Memory B cell (primary cell): ENCODE measurements around the gene RGPD3.
"Not testable (repeated sequence)": the region's sequence is repeated elsewhere in the genome, so short reads cannot be mapped to it uniquely, and the experiment has no call there.

Experiments used
- ATAC-seq: fragments of 150-1000 bp; cut with Tn5 transposase; 2 replicates; pipeline ENCODE4 v1.10.0; 2021; ENCODE audit warnings: low read depth, mild to moderate bottlenecking, moderate library complexity
- DNase-seq, 2 donors: peaks; one replicate each; pipeline ENCODE4 v3.0.0; 2022; ENCODE audit warnings: low spot score in 2 of 2
- H3K27ac Mint-ChIP-seq: one replicate; pipeline ENCODE4 v1.8.0; 2022; ENCODE audit warnings: mild to moderate bottlenecking, moderate library complexity, mixed read lengths
- H3K27me3 Mint-ChIP-seq: one replicate; pipeline ENCODE4 v1.8.0; 2022; ENCODE audit warnings: mixed read lengths
- H3K36me3 Mint-ChIP-seq: one replicate; pipeline ENCODE4 v1.8.0; 2022; ENCODE audit warnings: mild to moderate bottlenecking, mixed read lengths
- H3K4me1 Mint-ChIP-seq: one replicate; pipeline ENCODE4 v1.8.0; 2022; ENCODE audit warnings: mixed read lengths
- H3K4me3 Mint-ChIP-seq: one replicate; pipeline ENCODE4 v1.8.0; 2022; ENCODE audit warnings: mild to moderate bottlenecking, moderate library complexity, mixed read lengths
- H3K9me3 Mint-ChIP-seq: one replicate; pipeline ENCODE4 v1.8.0; 2022; ENCODE audit warnings: mixed read lengths

Gene RGPD3

DNA sequence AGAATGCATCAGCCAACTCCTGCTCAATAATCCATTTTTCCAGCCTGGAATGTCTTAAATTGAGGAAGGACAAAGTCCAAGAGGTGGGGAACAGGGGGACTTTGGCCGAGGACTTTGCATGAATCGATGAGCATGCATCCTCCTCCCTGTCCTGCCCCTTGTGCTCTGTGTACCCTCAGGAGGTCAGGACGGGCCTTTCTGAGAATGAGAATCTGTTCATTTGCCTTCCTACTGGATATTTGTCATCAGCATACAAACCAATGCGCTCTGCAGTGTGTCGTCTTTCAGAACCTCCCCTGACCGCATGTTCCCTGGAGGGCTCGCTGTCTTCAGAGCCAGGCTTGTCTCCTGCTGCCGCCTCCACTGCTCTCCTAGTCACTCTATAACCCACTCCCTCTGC, 83.7 kb downstream of the RGPD3 start:
- not testable (repeated sequence) for H3K36me3 Mint-ChIP-seq, H3K4me1 Mint-ChIP-seq, ATAC-seq, H3K27ac Mint-ChIP-seq, H3K4me3 Mint-ChIP-seq, H3K9me3 Mint-ChIP-seq, DNase-seq, H3K27me3 Mint-ChIP-seq

DNA sequence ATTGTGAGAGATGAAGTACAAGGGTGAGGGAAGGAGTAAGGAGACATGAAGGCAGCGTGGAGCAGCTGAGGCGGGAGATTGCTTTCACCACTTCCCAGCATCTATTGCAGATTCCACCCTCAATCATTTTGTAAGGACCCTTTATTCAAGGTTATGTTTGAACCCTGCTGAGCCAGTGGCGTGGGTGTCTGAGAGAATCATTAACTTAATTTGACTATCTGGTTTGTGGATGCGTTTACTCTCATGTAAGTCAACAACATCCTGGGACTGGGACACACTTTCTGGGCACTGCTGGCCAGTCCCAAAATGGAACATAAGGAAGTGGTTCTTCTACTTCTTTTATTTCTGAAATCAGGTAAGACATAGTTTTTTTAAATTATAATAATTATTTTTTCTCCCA, 86.3 kb downstream of the RGPD3 start:
- not testable (repeated sequence) for H3K27me3 Mint-ChIP-seq, H3K4me3 Mint-ChIP-seq, H3K27ac Mint-ChIP-seq, ATAC-seq, H3K9me3 Mint-ChIP-seq, H3K36me3 Mint-ChIP-seq, DNase-seq, H3K4me1 Mint-ChIP-seq

GRCh38 chr2:106379567-106379966, 88.6 kb downstream of the RGPD3 start:
- not testable (repeated sequence) for H3K9me3 Mint-ChIP-seq, ATAC-seq, H3K4me1 Mint-ChIP-seq, H3K4me3 Mint-ChIP-seq, DNase-seq, H3K27ac Mint-ChIP-seq, H3K27me3 Mint-ChIP-seq, H3K36me3 Mint-ChIP-seq

- ATAC-seq = peak; percentile 87
- not testable (repeated sequence) for H3K4me3 Mint-ChIP-seq, DNase-seq, H3K9me3 Mint-ChIP-seq, H3K27me3 Mint-ChIP-seq, H3K36me3 Mint-ChIP-seq, H3K27ac Mint-ChIP-seq, H3K4me1 Mint-ChIP-seq
Measured at GRCh38 chr2:106369182-106369581, 99.0 kb downstream of the RGPD3 start.

DNA sequence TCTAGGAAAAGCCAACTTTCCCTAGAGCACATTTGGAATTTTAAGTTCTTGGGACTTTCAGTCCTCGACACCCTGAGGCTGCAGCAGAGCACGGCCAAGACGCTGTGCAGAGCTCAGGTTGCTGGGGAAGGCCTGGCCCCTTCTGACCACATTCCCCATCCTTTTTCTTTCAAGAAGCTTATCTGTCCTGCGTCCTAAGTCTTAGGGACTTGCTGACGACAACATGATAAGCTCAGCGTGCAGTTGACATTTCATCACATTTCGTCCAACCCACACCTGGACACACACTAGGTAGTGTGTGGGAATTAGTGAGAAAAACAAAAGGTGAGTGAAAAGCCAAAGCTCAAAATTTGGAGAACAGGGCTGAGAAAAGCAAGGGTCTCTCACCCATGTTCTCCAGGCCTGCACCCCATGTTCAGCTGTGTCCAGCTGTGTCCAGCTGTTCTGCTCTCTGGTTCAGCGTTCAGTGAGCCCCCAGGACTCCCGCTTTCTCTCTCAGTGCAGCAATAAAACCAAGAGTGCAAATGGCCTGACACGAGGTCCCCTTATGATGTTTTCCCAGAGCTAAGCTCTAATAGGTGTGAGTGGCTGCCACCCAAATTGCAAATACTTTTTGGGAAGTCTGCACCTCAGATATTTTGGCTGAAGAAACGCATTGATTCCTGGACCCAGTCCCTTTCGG, 101.9 kb downstream of the RGPD3 start:
- DNase-seq = no peak
- ATAC-seq = no peak
- Mint-ChIP-seq H3K27me3 (no peaks in the 10 kb centered on the region), H3K36me3 (no peaks in the 10 kb centered on the region), H3K9me3 (no peaks in the 10 kb centered on the region), H3K4me1 (no peaks in the 10 kb centered on the region), H3K4me3 (no peak overlapping the region), H3K27ac (no peak overlapping the region)

- H3K9me3 Mint-ChIP-seq = no peaks in the 10 kb centered on the region
- H3K4me3 Mint-ChIP-seq = no peak overlapping the region
- DNase-seq = no peak
- ATAC-seq = no peak
- no peaks in the 10 kb centered on the region for H3K27me3 Mint-ChIP-seq
- H3K36me3 Mint-ChIP-seq = no peaks in the 10 kb centered on the region
- H3K4me1 Mint-ChIP-seq = no peaks in the 10 kb centered on the region
- H3K27ac Mint-ChIP-seq = no peak overlapping the region
Measured at GRCh38 chr2:106363791-106364190, 104.4 kb downstream of the RGPD3 start.

- no peak for DNase-seq
- Mint-ChIP-seq H3K4me1 (no peaks in the 10 kb centered on the region), H3K36me3 (no peaks in the 10 kb centered on the region), H3K9me3 (no peaks in the 10 kb centered on the region), H3K4me3 (no peak overlapping the region), H3K27ac (no peak overlapping the region), H3K27me3 (no peaks in the 10 kb centered on the region)
- no peak for ATAC-seq
Measured at GRCh38 chr2:106362789-106363188, 105.4 kb downstream of the RGPD3 start.

DNA sequence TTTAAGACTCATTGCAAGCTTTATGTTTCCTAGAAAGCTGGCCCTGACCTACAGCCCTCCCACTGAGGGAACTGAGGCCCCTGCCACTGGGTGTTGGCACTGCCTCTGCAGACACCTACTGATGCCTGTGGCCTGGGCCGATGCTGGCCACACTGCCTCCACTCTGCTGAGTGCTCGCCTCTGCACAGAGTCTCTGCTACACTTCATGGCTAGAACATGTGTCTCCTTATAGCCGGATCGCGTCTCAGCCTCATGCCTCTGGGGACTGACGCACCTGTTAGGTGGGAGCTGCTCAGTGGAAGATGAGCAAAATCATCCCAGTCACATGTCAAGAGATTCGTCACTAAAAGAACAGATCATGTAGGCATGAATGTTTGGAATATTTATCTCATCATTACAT, 108.7 kb downstream of the RGPD3 start:
- Mint-ChIP-seq H3K4me3 (no peak overlapping the region), H3K4me1 (no peaks in the 10 kb centered on the region), H3K27ac (no peak overlapping the region), H3K27me3 (no peaks in the 10 kb centered on the region), H3K9me3 (no peaks in the 10 kb centered on the region), H3K36me3 (no peaks in the 10 kb centered on the region)
- DNase-seq (no peak), ATAC-seq (no peak)

DNA sequence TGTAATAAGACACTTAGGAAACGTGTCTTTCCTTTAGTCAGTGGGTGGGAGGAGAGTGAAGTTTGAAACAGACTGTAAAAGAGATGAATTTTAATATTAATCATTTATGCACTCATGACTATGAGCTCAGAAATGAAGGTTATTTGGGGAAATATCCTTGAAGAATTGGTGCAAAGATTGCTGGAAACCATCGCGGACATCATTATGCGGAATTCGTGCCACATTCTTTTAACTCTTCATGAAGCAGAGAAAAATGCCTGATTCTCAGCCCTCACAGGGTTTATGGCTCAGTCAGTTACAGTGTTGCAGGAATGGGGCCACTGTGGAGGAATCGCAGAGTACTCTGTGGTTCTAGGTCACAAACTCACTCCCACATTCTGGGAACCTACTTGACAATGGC, 109.7 kb downstream of the RGPD3 start:
- no peak for ATAC-seq
- no peaks in the 10 kb centered on the region for H3K4me1 Mint-ChIP-seq
- no peaks in the 10 kb centered on the region for H3K27me3 Mint-ChIP-seq
- H3K4me3 Mint-ChIP-seq = no peak overlapping the region
- H3K36me3 Mint-ChIP-seq = no peaks in the 10 kb centered on the region
- H3K27ac Mint-ChIP-seq = no peak overlapping the region
- no peak for DNase-seq
- H3K9me3 Mint-ChIP-seq = no peaks in the 10 kb centered on the region

- H3K27ac Mint-ChIP-seq = no peak overlapping the region
- H3K4me3 Mint-ChIP-seq = no peak overlapping the region
- ATAC-seq (no peak), DNase-seq (no peak)
- no peaks in the 10 kb centered on the region for H3K27me3 Mint-ChIP-seq
- H3K36me3 Mint-ChIP-seq = no peaks in the 10 kb centered on the region
- H3K9me3 Mint-ChIP-seq = no peaks in the 10 kb centered on the region
- H3K4me1 Mint-ChIP-seq = no peaks in the 10 kb centered on the region
Measured at GRCh38 chr2:106358081-106358480, 110.1 kb downstream of the RGPD3 start.

- Mint-ChIP-seq H3K27ac (no peak overlapping the region), H3K27me3 (no peaks in the 10 kb centered on the region), H3K36me3 (no peaks in the 10 kb centered on the region), H3K4me1 (no peaks in the 10 kb centered on the region), H3K4me3 (no peak overlapping the region), H3K9me3 (no peaks in the 10 kb centered on the region)
- DNase-seq (no peak), ATAC-seq (no peak)
Measured at GRCh38 chr2:106356291-106356690, 111.9 kb downstream of the RGPD3 start.

- H3K36me3 Mint-ChIP-seq = no peaks in the 10 kb centered on the region
- no peak overlapping the region for H3K27ac Mint-ChIP-seq
- no peak overlapping the region for H3K4me3 Mint-ChIP-seq
- H3K9me3 Mint-ChIP-seq = no peaks in the 10 kb centered on the region
- no peaks in the 10 kb centered on the region for H3K27me3 Mint-ChIP-seq
- H3K4me1 Mint-ChIP-seq = no peaks in the 10 kb centered on the region
- DNase-seq = no peak
- ATAC-seq = no peak
Measured at GRCh38 chr2:106353676-106354075, 114.5 kb downstream of the RGPD3 start.

DNA sequence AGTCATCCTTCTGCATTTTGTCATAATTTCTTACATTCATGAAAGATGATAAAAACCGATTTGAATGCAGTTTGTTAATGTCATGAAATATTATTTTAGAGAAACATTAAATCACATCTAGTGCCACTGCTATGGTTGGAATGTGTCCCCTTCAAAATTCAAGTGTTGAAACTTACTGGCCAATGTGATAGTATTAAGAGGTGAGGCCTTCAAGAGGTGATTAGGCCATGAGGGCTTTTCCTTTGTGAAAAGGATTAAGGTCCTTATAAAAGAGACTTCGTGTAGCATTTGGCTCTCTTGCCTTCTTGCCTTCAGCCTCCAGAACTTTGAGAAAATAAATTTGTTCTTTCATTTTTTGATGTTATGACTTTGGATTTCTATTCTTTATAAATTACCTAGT, 117.2 kb downstream of the RGPD3 start:
- H3K4me1 Mint-ChIP-seq = no peaks in the 10 kb centered on the region
- no peak for ATAC-seq

GRCh38 chr2:106344302-106344701, 123.9 kb downstream of the RGPD3 start:
- no peaks in the 10 kb centered on the region for H3K4me1 Mint-ChIP-seq
- ATAC-seq = no peak
- peaks cover 1% of the 10 kb centered on the region for H3K9me3 Mint-ChIP-seq
- peaks cover 1% of the 10 kb centered on the region for H3K27me3 Mint-ChIP-seq
- H3K4me3 Mint-ChIP-seq = no peak overlapping the region
- no peaks in the 10 kb centered on the region for H3K36me3 Mint-ChIP-seq
- no peak overlapping the region for H3K27ac Mint-ChIP-seq
- DNase-seq = no peak

More for the DNA sequence above, 117.2 kb downstream of the RGPD3 start:
- Mint-ChIP-seq H3K36me3 (no peaks in the 10 kb centered on the region), H3K4me3 (no peak overlapping the region), H3K27me3 (no peaks in the 10 kb centered on the region), H3K27ac (no peak overlapping the region), H3K9me3 (no peaks in the 10 kb centered on the region)
- DNase-seq = no peak

- DNase-seq (no peak), ATAC-seq (no peak)
- Mint-ChIP-seq H3K27ac (no peak overlapping the region), H3K36me3 (no peaks in the 10 kb centered on the region), H3K4me3 (no peak overlapping the region), H3K9me3 (peaks cover 1% of the 10 kb centered on the region), H3K27me3 (peaks cover 1% of the 10 kb centered on the region), H3K4me1 (no peaks in the 10 kb centered on the region)
Measured at GRCh38 chr2:106343274-106343673, 124.9 kb downstream of the RGPD3 start.
